ENCODE measurements around the gene SMG1.
"Not testable (repeated sequence)": the region's sequence is repeated elsewhere in the genome, so short reads cannot be mapped to it uniquely, and the experiment has no call there.

DNA sequence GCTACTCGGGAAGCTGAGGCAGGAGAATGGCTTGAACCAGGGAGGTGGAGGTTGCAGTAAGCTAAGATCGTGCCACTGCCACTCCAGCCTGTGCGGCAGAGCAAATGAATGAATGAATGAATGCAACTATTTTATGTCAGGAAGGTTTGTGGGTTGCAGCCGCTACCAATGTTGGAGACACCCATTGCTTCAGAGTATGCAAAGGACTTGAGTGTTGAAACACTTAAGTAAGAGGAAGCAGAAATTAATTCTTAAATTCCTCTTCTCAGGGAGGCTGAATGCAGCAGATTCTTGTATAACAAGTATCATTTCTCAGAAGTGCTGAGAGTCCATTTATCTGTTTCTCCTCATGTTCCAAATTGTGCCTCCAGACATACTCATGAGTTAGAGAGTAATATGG is 151.6 kb downstream of the SMG1 start:
- TF ChIP-seq, protein P1, sequence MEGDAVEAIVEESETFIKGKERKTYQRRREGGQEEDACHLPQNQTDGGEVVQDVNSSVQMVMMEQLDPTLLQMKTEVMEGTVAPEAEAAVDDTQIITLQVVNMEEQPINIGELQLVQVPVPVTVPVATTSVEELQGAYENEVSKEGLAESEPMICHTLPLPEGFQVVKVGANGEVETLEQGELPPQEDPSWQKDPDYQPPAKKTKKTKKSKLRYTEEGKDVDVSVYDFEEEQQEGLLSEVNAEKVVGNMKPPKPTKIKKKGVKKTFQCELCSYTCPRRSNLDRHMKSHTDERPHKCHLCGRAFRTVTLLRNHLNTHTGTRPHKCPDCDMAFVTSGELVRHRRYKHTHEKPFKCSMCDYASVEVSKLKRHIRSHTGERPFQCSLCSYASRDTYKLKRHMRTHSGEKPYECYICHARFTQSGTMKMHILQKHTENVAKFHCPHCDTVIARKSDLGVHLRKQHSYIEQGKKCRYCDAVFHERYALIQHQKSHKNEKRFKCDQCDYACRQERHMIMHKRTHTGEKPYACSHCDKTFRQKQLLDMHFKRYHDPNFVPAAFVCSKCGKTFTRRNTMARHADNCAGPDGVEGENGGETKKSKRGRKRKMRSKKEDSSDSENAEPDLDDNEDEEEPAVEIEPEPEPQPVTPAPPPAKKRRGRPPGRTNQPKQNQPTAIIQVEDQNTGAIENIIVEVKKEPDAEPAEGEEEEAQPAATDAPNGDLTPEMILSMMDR (conservative IDR thresholded peaks at IDR 0.05; ENCODE audit: low read depth, low read length): not testable (repeated sequence)
- TF ChIP-seq EZH2 (IDR thresholded peaks at IDR 0.05; ENCODE audit: borderline replicate concordance, low read depth, low read length, poor library complexity, severe bottlenecking): not testable (repeated sequence)
